Spinal cord (tissue), 10 donors: ENCODE results near the gene PAPPA. TPM values are rescaled to one million over a fixed set of nuclear protein-coding genes. Genes with fewer than 3 reads are reported as not detected.
A peak's percentile ranks its signal among the peaks of the same experiment; 100 is the strongest.

Source experiments
- DNase-seq, 6 donors: peaks; one replicate each; pipeline versions ENCODE4 v3.0.0 to v3.0.0-alpha.2; 2013 to 2015; ENCODE audit warnings: low spot score in 6 of 6, low read depth in 4 of 6
- H3K27ac ChIP-seq: one replicate; pipeline ENCODE4 v1.5.1; 2013; ENCODE audit warnings: low read depth, low read length, control low read depth
- H3K27me3 ChIP-seq: one replicate; pipeline ENCODE4 v1.6.1; 2013; ENCODE audit warnings: low read length; ENCODE audit not compliant: control insufficient read depth, insufficient read depth
- H3K36me3 ChIP-seq: one replicate; pipeline ENCODE4 v1.6.1; 2013; ENCODE audit warnings: low read length; ENCODE audit not compliant: control insufficient read depth, insufficient read depth
- H3K4me1 ChIP-seq: one replicate; pipeline ENCODE4 v1.6.1; 2013; ENCODE audit warnings: low read length; ENCODE audit not compliant: control insufficient read depth, insufficient read depth
- H3K4me3 ChIP-seq: one replicate; pipeline ENCODE4 v1.5.1; 2013; ENCODE audit warnings: low read depth, low read length, control low read depth
- H3K9me3 ChIP-seq: one replicate; pipeline ENCODE4 v1.6.1; 2013; ENCODE audit warnings: low read length; ENCODE audit not compliant: control insufficient read depth, insufficient read depth
- WGBS: methylation state at CpG from one replicate; pipeline ENCODE4 v1.1.5; 2013; ENCODE audit warnings: missing lambda C conversion rate; ENCODE audit not compliant: insufficient coverage; 5-methylcytosine and 5-hydroxymethylcytosine counted together
- polyA plus RNA-seq, 2 donors: library from polyadenylated mRNA; unstranded; fragments of 120-200 nt; gene quantifications; one replicate each; pipeline ENCODE4 v1.2.1, GENCODE V29; 2013; ENCODE audit not compliant: insufficient read length in 2 of 2
- total RNA-seq, 2 donors: library from RNA; depleted of rRNA in 1 of 2; stranded (reverse); fragments of 120-200 nt in 1 of 2; fragments of >200 nt in 1 of 2; gene quantifications; one replicate each; pipeline versions ENCODE4 v1.2.3 to v1.2.4, GENCODE V29; 2013 to 2014
- donor health status: healthy.

Gene PAPPA
- total and polyA plus RNA-seq, 4 donors = 2.4 to 6.2 (median 3.6) TPM

DNA sequence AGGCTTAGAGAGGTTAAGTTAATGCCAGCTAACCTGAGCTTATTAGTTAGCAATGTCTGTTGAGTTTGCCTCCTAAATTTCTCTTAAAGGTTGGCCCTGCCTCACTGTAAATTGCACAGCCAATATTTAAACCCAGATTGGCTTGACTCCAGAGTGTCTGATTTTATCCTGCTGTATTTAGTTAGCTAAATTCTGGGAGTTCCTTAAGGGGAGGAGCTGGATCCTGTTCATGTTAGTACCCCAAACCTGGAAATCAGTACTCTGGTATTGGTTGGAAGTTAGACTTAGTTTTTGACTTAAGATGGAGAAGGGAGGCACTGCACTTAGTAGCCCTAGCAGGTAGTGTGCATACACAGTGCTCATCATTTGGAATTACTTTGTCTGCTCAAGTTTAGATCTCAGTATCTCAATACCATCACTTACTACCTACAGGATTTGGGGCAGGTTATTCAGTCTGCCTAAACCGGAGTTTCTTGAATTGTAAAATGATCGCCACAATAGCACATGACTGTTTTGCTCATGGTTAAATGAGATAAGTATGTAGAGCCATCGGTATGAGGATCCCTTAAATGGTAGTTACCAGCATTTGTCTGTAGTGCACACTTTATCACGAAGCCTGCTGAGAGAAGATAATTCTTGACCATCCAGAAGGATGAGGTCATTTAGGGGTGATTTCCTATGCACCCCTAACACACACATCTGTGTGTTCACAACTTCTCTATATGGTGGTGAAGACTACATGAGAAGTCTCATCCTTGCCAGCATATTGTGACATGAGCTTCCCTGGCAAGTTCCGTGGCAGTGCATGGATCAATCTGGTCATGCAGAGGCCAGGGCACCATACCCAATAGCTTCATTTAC lies 268.8 kb downstream of the PAPPA start:
- DNase-seq = no peak
- H3K27ac ChIP-seq = no peak overlapping the region
- H3K36me3 ChIP-seq = peaks cover 8% of the 10 kb centered on the region
- H3K4me3 ChIP-seq = no peak overlapping the region
- no peaks in the 10 kb centered on the region for H3K27me3 ChIP-seq
- H3K9me3 ChIP-seq = no peaks in the 10 kb centered on the region
- no peaks in the 10 kb centered on the region for H3K4me1 ChIP-seq
- 90% methylated on average over 3 of the region's 5 CpGs for WGBS

DNA sequence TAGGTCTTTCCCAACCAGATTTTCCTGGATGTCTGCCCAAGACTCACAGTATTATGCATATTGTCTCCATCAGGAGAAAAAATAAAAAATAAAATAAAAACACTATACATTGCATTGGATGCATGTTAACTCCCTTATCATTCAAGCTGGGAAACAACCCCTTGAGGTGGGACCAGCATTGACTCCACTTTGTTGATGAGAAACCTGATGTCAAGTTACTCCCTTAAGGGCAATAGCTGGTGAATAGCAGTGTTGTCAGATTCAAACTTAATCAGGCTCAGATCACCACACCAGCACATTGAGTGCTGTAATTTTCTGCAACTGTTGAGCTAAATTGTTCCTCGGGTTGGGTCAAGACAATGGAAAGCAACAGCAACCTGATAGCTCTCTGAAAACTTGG lies 269.6 kb downstream of the PAPPA start:
- DNase-seq = peak in 1 of 6 donors; percentile 13
- Histone ChIP-seq H3K4me1 (no peaks in the 10 kb centered on the region), H3K9me3 (no peaks in the 10 kb centered on the region), H3K4me3 (no peak overlapping the region), H3K27ac (no peak overlapping the region), H3K27me3 (no peaks in the 10 kb centered on the region), H3K36me3 (peaks cover 8% of the 10 kb centered on the region)
- WGBS = 80% methylated on average over 1 of the region's 1 CpG

- WGBS = 92% methylated on average over 2 of the region's 2 CpGs
- Histone ChIP-seq H3K4me3 (no peak overlapping the region), H3K9me3 (no peaks in the 10 kb centered on the region)
Measured at GRCh38 chr9:116425244-116425643, 271.7 kb downstream of the PAPPA start.

DNA sequence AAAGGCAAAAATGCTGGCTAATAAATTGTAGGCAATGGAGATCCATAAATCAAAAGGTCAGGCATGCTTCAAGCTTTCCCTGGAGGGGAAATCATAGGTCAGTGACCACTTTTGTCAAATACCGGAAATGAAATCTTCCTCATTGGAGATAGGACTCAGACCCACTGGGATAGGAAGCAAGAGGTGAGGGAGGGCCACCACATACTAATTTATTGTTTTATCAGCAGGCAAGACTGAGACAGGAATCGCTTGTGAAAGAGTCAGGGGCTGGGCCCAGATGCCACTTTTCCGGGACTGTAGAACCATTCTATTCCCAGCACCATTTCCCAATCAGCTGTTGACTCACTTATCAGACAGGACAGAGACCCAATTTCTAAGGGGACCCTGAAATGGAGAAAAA lies 277.3 kb downstream of the PAPPA start:
- 100% methylated on average over 1 of the region's 3 CpGs for WGBS
- no peaks in the 10 kb centered on the region for H3K4me1 ChIP-seq
- no peaks in the 10 kb centered on the region for H3K9me3 ChIP-seq
- H3K4me3 ChIP-seq = no peak overlapping the region
- DNase-seq = no peak
- H3K27me3 ChIP-seq = no peaks in the 10 kb centered on the region
- H3K27ac ChIP-seq = no peak overlapping the region
- H3K36me3 ChIP-seq = peaks cover under 1% of the 10 kb centered on the region

More at GRCh38 chr9:116425244-116425643, 271.7 kb downstream of the PAPPA start:
- Histone ChIP-seq H3K27me3 (no peaks in the 10 kb centered on the region), H3K4me1 (no peaks in the 10 kb centered on the region), H3K27ac (no peak overlapping the region), H3K36me3 (peaks cover 8% of the 10 kb centered on the region)
- DNase-seq = no peak

DNA sequence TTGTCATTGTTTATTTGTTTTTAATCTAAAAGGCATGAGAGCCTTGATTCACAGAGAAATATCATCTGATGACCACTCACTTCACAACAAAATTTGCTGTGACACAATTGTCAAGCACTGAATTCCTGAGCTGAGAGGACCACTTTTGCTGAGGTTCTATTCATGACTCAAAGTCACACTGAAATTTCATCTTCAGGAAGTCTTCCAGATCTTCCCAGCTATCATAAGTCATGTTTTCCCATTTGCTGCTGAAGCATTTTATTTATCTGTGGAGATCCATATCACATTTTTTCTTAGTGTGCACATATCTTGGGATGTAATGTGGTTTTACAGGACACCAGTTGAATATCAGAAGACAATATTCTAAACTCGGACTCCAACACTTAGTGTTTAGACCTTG lies 278.5 kb downstream of the PAPPA start:
- Histone ChIP-seq H3K27ac (no peak overlapping the region), H3K4me1 (no peaks in the 10 kb centered on the region), H3K9me3 (no peaks in the 10 kb centered on the region), H3K4me3 (no peak overlapping the region), H3K27me3 (no peaks in the 10 kb centered on the region), H3K36me3 (no peaks in the 10 kb centered on the region)
- DNase-seq = no peak
- WGBS = no CpG with 5 or more reads among the region's 1 CpG

DNA sequence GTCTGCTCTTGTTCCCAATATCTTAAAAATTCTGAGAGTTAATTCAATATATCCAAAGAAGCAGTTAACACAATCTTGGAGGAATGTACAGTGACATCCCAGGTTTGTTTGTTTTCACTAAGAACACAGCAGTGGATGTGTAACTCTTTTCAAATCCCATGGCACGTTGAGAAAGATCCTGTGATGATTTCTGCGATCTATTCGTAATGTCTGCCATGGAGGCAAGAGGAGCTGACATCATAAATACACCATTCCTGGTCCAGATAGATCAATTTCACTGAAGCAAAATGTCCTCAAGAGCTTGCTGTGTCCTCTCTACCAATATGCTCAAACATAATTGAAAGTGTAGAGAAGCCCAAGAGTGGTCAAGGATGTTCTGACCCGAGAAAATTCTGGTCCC lies 280.7 kb downstream of the PAPPA start:
- H3K36me3 ChIP-seq = no peaks in the 10 kb centered on the region
- no peaks in the 10 kb centered on the region for H3K27me3 ChIP-seq
- DNase-seq = no peak
- no peak overlapping the region for H3K27ac ChIP-seq
- 80% methylated on average over 1 of the region's 4 CpGs for WGBS
- H3K4me3 ChIP-seq = no peak overlapping the region
- no peaks in the 10 kb centered on the region for H3K4me1 ChIP-seq
- H3K9me3 ChIP-seq = no peaks in the 10 kb centered on the region

- no peak overlapping the region for H3K4me3 ChIP-seq
- DNase-seq = no peak
- no peaks in the 10 kb centered on the region for H3K36me3 ChIP-seq
- H3K27ac ChIP-seq = no peak overlapping the region
- H3K4me1 ChIP-seq = no peaks in the 10 kb centered on the region
- WGBS = 95% methylated on average over 3 of the region's 4 CpGs
- H3K9me3 ChIP-seq = no peaks in the 10 kb centered on the region
- H3K27me3 ChIP-seq = no peaks in the 10 kb centered on the region
Measured at GRCh38 chr9:116435706-116436105, 282.1 kb downstream of the PAPPA start.

GRCh38 chr9:116436121-116436520 lies 282.5 kb downstream of the PAPPA start:
- no peaks in the 10 kb centered on the region for H3K9me3 ChIP-seq
- no peak for DNase-seq
- H3K36me3 ChIP-seq = no peaks in the 10 kb centered on the region
- no peaks in the 10 kb centered on the region for H3K4me1 ChIP-seq
- H3K27ac ChIP-seq = no peak overlapping the region
- H3K27me3 ChIP-seq = no peaks in the 10 kb centered on the region
- WGBS = no CpG with 5 or more reads among the region's 1 CpG
- H3K4me3 ChIP-seq = no peak overlapping the region

GRCh38 chr9:116437411-116438370 lies 284.1 kb downstream of the PAPPA start:
- no peak for DNase-seq
- H3K9me3 ChIP-seq = no peaks in the 10 kb centered on the region
- 76% methylated on average over 8 of the region's 11 CpGs for WGBS
- H3K27ac ChIP-seq = no peak overlapping the region
- H3K27me3 ChIP-seq = no peaks in the 10 kb centered on the region
- H3K4me3 ChIP-seq = no peak overlapping the region
- no peaks in the 10 kb centered on the region for H3K4me1 ChIP-seq
- no peaks in the 10 kb centered on the region for H3K36me3 ChIP-seq
